Measurements from ENCODE around the gene RASAL2.

RASAL2 gene

DNA sequence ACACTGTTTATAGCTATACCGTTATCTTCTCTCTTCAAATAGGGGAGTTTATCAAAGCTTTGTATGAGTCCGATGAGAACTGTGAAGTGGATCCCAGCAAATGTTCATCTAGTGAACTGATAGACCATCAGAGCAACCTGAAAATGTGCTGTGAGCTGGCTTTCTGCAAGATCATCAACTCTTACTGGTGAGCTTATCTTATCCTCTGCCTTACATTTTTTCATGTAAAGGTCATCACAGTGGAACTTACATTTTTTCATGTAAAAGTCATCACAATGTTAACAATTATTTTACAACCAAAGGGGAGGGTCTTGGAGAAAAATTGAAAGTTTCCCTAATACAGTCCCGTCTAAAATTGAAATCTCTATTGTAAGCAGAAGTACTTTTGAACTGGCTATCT is 357.6 kb downstream of the RASAL2 start:
- DNase-seq (ENCODE audit: insufficient read length, low spot score) = no peak
- no peak for FAIRE-seq
- TF ChIP-seq POLR2AphosphoS5 (IDR thresholded peaks at IDR 0.05; ENCODE audit: low read depth, low read length) = no peak
- TF ChIP-seq POU2F2 (IDR thresholded peaks at IDR 0.05; ENCODE audit: low read depth, low read length) = no peak
- TF ChIP-seq PAX5 (IDR thresholded peaks at IDR 0.05; ENCODE audit: insufficient read depth, low read length, severe bottlenecking) = no peak
- TF ChIP-seq SPI1 (IDR thresholded peaks at IDR 0.05; ENCODE audit: low read depth, low read length) = no peak
- TF ChIP-seq TAF1 (IDR thresholded peaks at IDR 0.05; ENCODE audit: low read depth, low read length) = no peak
- no peak for TF ChIP-seq POLR2A (IDR thresholded peaks at IDR 0.05; ENCODE audit: low read depth, low read length)

DNA sequence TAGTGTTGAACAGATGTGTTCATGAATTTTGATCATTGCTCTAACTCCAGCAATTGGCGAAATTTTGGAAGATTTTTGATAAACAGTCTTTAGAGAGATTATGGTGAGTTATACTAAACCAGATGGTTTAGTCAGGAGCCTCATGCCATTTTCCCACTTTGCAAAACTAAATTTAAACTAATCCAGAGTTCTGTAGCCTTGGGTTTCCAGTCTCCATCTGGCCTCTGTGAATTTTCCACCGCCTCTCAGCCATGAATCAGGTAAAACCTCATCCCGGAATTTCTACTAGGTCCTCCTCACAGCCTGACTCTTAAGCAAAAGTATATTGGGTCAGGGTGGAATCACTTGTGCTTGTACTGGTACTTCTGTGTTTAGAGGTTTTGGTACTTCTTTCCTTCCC is 358.1 kb downstream of the RASAL2 start:
- DNase-seq (ENCODE audit: insufficient read length, low spot score) (no peak), FAIRE-seq (no peak)
- TF ChIP-seq PAX5 (IDR thresholded peaks at IDR 0.05; ENCODE audit: insufficient read depth, low read length, severe bottlenecking) (no peak), POLR2A (IDR thresholded peaks at IDR 0.05; ENCODE audit: low read depth, low read length) (no peak), TAF1 (IDR thresholded peaks at IDR 0.05; ENCODE audit: low read depth, low read length) (no peak), POLR2AphosphoS5 (IDR thresholded peaks at IDR 0.05; ENCODE audit: low read depth, low read length) (no peak), POU2F2 (IDR thresholded peaks at IDR 0.05; ENCODE audit: low read depth, low read length) (no peak), SPI1 (IDR thresholded peaks at IDR 0.05; ENCODE audit: low read depth, low read length) (no peak)

DNA sequence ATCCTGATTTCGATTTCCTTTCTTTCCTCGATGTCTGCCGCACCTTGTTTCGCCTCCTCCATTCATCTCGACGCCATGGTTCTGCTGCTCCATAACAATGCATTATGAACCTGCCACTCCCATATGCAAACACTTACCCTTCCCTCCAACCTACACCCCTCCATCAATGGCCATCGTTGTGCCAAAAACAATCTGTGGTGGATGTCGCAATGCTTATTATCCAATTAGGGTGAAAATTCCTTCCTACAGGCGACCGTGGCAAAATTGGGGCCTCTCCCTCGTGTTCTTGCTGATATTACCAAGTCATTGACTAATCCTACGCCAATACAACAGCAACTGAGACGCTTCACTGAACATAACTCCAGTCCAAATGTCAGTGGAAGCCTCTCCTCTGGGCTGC is 362.6 kb downstream of the RASAL2 start:
- TF ChIP-seq POLR2AphosphoS5 (IDR thresholded peaks at IDR 0.05; ENCODE audit: low read depth, low read length) (no peak), POLR2A (IDR thresholded peaks at IDR 0.05; ENCODE audit: low read depth, low read length) (no peak), TAF1 (IDR thresholded peaks at IDR 0.05; ENCODE audit: low read depth, low read length) (no peak), POU2F2 (IDR thresholded peaks at IDR 0.05; ENCODE audit: low read depth, low read length) (no peak), PAX5 (IDR thresholded peaks at IDR 0.05; ENCODE audit: insufficient read depth, low read length, severe bottlenecking) (no peak), SPI1 (IDR thresholded peaks at IDR 0.05; ENCODE audit: low read depth, low read length) (no peak)
- FAIRE-seq (no peak), DNase-seq (ENCODE audit: insufficient read length, low spot score) (no peak)

DNA sequence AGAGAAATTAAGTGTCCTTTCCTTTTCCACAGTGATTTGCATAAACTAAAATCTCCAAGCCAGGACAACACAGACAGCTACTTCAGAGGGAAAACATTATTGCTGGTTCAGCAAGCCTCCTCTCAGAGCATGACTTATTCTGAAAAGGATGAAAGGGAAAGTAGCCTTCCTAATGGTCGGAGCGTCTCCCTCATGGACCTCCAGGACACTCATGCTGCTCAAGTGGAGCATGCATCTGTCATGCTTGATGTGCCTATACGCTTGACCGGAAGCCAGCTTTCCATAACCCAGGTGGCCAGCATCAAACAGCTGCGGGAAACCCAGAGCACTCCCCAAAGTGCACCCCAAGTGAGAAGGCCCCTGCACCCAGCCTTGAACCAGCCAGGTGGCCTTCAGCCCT is 363.7 kb downstream of the RASAL2 start:
- FAIRE-seq (no peak), DNase-seq (ENCODE audit: insufficient read length, low spot score) (no peak)
- no peak for TF ChIP-seq POU2F2 (IDR thresholded peaks at IDR 0.05; ENCODE audit: low read depth, low read length)
- no peak for TF ChIP-seq POLR2AphosphoS5 (IDR thresholded peaks at IDR 0.05; ENCODE audit: low read depth, low read length)
- no peak for TF ChIP-seq POLR2A (IDR thresholded peaks at IDR 0.05; ENCODE audit: low read depth, low read length)
- no peak for TF ChIP-seq TAF1 (IDR thresholded peaks at IDR 0.05; ENCODE audit: low read depth, low read length)
- no peak for TF ChIP-seq PAX5 (IDR thresholded peaks at IDR 0.05; ENCODE audit: insufficient read depth, low read length, severe bottlenecking)
- TF ChIP-seq SPI1 (IDR thresholded peaks at IDR 0.05; ENCODE audit: low read depth, low read length) = no peak

DNA sequence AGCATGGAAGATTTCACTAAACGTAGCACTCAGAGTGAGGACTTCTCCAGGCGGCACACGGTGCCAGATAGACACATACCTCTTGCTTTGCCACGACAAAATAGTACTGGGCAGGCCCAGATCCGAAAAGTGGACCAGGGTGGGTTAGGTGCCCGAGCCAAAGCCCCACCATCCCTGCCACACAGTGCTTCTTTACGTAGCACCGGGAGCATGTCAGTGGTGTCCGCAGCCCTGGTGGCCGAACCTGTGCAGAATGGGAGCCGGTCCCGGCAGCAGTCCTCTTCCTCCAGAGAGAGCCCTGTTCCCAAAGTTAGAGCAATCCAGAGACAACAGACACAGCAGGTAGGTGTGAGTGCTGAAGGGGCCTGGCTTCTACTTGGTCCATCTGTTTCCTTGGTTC is 364.3 kb downstream of the RASAL2 start:
- no peak for DNase-seq (ENCODE audit: insufficient read length, low spot score)
- FAIRE-seq = no peak
- no peak for TF ChIP-seq SPI1 (IDR thresholded peaks at IDR 0.05; ENCODE audit: low read depth, low read length)
- no peak for TF ChIP-seq POLR2AphosphoS5 (IDR thresholded peaks at IDR 0.05; ENCODE audit: low read depth, low read length)
- TF ChIP-seq POU2F2 (IDR thresholded peaks at IDR 0.05; ENCODE audit: low read depth, low read length) = no peak
- TF ChIP-seq POLR2A (IDR thresholded peaks at IDR 0.05; ENCODE audit: low read depth, low read length) = no peak
- TF ChIP-seq TAF1 (IDR thresholded peaks at IDR 0.05; ENCODE audit: low read depth, low read length) = no peak
- TF ChIP-seq PAX5 (IDR thresholded peaks at IDR 0.05; ENCODE audit: insufficient read depth, low read length, severe bottlenecking) = no peak

DNA sequence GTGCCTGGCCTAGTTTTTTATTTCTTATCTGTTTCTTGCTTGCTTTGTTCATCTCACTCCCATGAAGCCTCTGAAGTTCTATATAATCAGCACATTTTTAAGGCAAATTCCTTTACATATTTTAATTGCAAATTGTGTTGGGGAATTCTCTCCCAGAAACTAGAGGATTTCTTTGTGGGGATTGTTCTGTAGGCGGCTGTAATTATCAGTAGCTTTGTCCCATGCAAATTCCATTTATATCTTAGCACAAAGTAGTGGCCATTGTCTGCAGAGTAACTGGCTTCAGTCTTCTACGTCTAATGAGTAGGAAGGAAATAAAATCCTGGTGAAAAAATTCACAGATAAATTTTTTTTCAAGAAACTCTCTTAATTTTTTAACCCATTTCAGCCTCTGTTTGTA is 367.2 kb downstream of the RASAL2 start:
- TF ChIP-seq SPI1 (IDR thresholded peaks at IDR 0.05; ENCODE audit: low read depth, low read length) (no peak), TAF1 (IDR thresholded peaks at IDR 0.05; ENCODE audit: low read depth, low read length) (no peak), POLR2A (IDR thresholded peaks at IDR 0.05; ENCODE audit: low read depth, low read length) (no peak), POU2F2 (IDR thresholded peaks at IDR 0.05; ENCODE audit: low read depth, low read length) (no peak), POLR2AphosphoS5 (IDR thresholded peaks at IDR 0.05; ENCODE audit: low read depth, low read length) (no peak), PAX5 (IDR thresholded peaks at IDR 0.05; ENCODE audit: insufficient read depth, low read length, severe bottlenecking) (no peak)
- FAIRE-seq = no peak
- no peak for DNase-seq (ENCODE audit: insufficient read length, low spot score)

DNA sequence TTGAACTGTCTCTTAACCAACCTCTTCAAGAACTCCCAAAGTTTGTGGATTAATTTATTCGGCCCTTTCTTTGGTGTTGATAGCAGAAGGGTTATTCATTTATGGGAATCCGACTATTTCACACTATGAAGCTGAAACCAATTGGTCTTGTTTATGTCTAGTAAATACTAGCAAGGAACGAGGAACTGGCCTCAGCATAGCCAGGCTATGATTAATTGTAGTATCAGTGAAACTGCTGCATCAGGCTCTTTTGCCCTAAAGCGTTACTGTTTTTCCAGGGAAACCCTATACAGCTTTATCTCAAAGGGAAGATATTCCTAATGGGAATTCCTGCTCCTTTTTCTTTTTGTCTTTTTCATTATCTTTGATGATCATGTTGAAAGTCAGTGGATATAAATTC is 367.8 kb downstream of the RASAL2 start:
- TF ChIP-seq PAX5 (IDR thresholded peaks at IDR 0.05; ENCODE audit: insufficient read depth, low read length, severe bottlenecking) = no peak
- TF ChIP-seq POLR2AphosphoS5 (IDR thresholded peaks at IDR 0.05; ENCODE audit: low read depth, low read length) = no peak
- TF ChIP-seq POLR2A (IDR thresholded peaks at IDR 0.05; ENCODE audit: low read depth, low read length) = no peak
- TF ChIP-seq TAF1 (IDR thresholded peaks at IDR 0.05; ENCODE audit: low read depth, low read length) = no peak
- TF ChIP-seq POU2F2 (IDR thresholded peaks at IDR 0.05; ENCODE audit: low read depth, low read length) = no peak
- TF ChIP-seq SPI1 (IDR thresholded peaks at IDR 0.05; ENCODE audit: low read depth, low read length) = no peak
- FAIRE-seq = no peak

DNA sequence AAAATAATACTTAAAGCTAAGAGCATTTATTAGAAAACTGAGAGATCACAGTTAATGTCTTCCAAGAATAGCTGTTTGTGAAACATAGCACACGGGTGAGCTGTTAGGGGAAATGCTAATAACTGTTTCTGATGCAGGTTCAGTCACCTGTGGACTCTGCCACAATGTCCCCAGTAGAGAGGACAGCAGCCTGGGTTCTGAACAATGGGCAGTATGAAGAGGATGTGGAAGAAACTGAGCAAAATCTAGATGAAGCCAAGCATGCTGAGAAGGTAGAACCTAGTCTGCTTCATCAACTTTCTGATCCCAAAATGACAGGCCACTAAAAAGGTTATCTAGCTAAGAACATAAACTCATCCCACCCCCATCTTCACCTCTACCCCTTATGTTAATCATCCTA is 370.2 kb downstream of the RASAL2 start:
- FAIRE-seq = no peak
- DNase-seq (ENCODE audit: insufficient read length, low spot score) = no peak
- TF ChIP-seq PAX5 (IDR thresholded peaks at IDR 0.05; ENCODE audit: insufficient read depth, low read length, severe bottlenecking) = no peak
- TF ChIP-seq POLR2A (IDR thresholded peaks at IDR 0.05; ENCODE audit: low read depth, low read length) = no peak
- TF ChIP-seq TAF1 (IDR thresholded peaks at IDR 0.05; ENCODE audit: low read depth, low read length) = no peak
- TF ChIP-seq POU2F2 (IDR thresholded peaks at IDR 0.05; ENCODE audit: low read depth, low read length) = no peak
- no peak for TF ChIP-seq SPI1 (IDR thresholded peaks at IDR 0.05; ENCODE audit: low read depth, low read length)
- no peak for TF ChIP-seq POLR2AphosphoS5 (IDR thresholded peaks at IDR 0.05; ENCODE audit: low read depth, low read length)

More for the DNA sequence above, 367.8 kb downstream of the RASAL2 start:
- DNase-seq (ENCODE audit: insufficient read length, low spot score) = no peak

DNA sequence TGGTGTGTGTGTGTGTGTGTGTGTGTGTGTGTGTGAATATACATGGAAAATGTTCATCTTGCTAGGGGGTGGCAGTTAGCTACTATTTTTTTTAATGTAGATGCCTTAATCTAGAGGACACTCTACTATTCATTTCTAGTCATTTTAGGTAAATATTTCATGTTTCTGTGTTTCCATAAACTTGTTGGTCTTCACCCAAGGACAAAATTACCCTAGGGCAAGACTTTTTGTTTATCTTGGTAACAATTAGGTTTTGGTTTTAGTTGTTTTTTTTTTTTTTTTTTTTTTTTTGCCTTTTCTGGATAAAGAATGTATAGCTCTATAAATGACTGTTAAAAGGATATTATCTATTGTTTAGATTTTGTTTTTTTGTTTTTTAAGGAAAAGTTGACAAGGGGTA is 370.7 kb downstream of the RASAL2 start:
- DNase-seq (ENCODE audit: insufficient read length, low spot score) = no peak
- FAIRE-seq = no peak
- no peak for TF ChIP-seq PAX5 (IDR thresholded peaks at IDR 0.05; ENCODE audit: insufficient read depth, low read length, severe bottlenecking)

DNA sequence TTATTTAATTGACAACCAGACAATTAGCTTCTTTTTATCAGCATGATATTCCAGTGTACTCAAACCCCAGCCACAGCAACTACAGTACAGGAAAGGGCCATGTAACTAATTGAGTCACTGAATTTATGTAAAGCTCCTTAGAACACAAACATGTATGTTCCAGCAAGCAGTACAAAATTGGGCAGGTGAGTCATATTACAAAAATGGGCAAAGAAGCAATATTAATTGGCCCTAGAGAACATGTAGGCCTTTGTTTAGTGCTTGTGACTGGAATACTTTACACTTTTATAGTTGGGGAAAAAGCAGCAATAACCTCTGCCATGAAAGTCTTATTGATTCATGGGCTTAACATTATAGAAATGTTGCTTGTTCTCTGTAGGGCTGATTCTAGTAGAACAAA is 371.1 kb downstream of the RASAL2 start:
- FAIRE-seq = no peak
- no peak for DNase-seq (ENCODE audit: insufficient read length, low spot score)
- TF ChIP-seq POLR2A (IDR thresholded peaks at IDR 0.05; ENCODE audit: low read depth, low read length) = no peak

All from GM12891 (cell line).